HL-60 (cell line): Measurements from ENCODE around the gene TFR2.

ENCODE experiments used
- GABPA ChIP-seq: IDR thresholded peaks from 2 replicates; pipeline ENCODE4 v1.6.1; 2012; ENCODE audit warnings: low read depth
- TF ChIP-seq, protein P1 (sequence below): IDR thresholded peaks from one replicate; pipeline ENCODE4 v1.5.1; 2011; ENCODE audit warnings: low read length, control low read depth, inconsistent platforms; ENCODE audit not compliant: insufficient read depth

- TF ChIP-seq GABPA: no peak
- TF ChIP-seq, protein P1, sequence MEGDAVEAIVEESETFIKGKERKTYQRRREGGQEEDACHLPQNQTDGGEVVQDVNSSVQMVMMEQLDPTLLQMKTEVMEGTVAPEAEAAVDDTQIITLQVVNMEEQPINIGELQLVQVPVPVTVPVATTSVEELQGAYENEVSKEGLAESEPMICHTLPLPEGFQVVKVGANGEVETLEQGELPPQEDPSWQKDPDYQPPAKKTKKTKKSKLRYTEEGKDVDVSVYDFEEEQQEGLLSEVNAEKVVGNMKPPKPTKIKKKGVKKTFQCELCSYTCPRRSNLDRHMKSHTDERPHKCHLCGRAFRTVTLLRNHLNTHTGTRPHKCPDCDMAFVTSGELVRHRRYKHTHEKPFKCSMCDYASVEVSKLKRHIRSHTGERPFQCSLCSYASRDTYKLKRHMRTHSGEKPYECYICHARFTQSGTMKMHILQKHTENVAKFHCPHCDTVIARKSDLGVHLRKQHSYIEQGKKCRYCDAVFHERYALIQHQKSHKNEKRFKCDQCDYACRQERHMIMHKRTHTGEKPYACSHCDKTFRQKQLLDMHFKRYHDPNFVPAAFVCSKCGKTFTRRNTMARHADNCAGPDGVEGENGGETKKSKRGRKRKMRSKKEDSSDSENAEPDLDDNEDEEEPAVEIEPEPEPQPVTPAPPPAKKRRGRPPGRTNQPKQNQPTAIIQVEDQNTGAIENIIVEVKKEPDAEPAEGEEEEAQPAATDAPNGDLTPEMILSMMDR: peak; percentile 13
Measured at GRCh38 chr7:100632951-100633717, 8.2 kb downstream of the TFR2 start.
